GM20431 (cell line): ENCODE measurements around the gene RUNX3.

ENCODE experiments used
- in situ Hi-C: fragments of 300-500 bp; cut with MseI, MboI; formaldehyde crosslinking; loops from one replicate; pipeline ENCODE4 v1.15.0; 2020; ENCODE audit warnings: low sequenced_read_pairs; ENCODE audit not compliant: unreplicated experiment

Gene RUNX3

DNA sequence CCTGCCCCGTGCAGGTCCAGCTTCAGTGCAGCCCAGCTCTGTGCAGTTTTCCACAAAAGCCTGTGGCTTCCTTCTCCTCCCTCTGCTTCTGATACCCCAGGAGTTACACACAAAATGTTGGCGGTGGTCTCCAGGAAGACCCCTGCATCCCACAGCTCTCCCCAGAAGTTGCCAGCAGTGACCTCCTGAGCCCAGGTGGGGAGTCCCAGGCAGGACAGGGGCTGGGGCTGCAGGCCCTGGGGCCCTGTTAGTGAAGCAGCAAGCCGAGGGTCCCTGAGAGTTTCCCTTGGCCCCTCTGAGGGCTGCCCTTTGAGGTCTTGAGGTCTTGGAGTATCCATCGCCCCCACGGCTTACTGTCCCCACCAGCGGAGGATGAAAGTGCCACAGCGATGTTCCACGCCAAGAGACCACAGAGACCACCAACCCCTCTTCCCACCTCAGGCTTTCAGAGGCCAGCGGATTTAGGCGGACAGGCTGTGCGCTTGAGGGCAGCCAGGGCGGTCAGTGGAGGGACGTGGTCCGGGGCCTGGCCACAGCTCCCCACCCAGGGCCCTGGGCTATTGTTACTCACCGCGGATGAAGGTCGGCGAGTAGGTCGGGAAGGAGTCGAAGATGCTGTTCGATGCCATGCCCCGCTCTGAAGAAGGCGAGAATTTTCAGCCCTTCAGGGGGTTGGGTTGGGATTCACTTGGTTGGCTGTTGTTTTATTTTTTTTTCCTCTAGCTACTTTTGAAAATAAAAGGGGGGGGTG, 34.0 kb upstream of the RUNX3 start:
- in situ Hi-C loops, result loop anchor here (10.0 kb wide), 1 partner anchor 71 kb away; no protein-coding TSS in a partner anchor

DNA sequence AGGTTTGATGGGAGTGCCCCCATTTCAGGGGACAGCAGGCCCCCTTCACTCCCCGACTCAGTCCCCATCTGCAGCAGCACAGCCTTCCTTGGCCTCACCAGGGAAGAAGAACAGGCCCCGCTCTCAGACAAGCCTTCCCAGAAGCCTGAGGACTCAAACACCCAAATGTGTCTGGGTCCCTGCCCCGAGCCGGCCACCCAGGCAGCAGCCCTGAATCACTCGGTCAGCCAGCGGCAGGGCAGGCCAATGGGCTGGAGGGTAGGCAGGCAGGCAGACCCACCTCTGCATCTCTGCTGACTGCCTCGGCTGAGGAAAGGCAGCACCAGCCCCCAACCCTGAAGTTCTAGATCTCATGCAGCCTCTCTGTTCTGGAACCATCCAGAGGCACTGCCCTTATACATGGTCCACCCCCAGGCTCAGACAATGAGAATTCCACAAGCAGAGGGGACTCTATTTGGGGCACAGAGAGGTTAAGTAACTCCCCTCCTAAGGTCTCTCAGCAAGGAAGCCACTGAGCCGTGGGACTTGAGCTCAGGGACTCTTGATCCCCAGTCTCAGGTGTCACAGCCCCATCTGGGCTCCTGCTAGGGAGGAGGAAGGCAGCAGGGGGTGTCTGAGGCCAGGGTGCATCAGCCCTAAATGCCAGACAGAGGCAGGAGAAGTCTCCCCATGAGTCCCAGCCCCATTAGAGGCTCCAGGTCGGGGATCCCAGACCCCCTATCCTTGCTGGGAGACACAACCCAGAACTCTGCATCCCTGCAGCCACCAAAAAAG, 33.2 kb upstream of the RUNX3 start:
- in situ Hi-C loops, result loop anchor here (10.0 kb wide), 1 partner anchor 72 kb away; no protein-coding TSS in a partner anchor

DNA sequence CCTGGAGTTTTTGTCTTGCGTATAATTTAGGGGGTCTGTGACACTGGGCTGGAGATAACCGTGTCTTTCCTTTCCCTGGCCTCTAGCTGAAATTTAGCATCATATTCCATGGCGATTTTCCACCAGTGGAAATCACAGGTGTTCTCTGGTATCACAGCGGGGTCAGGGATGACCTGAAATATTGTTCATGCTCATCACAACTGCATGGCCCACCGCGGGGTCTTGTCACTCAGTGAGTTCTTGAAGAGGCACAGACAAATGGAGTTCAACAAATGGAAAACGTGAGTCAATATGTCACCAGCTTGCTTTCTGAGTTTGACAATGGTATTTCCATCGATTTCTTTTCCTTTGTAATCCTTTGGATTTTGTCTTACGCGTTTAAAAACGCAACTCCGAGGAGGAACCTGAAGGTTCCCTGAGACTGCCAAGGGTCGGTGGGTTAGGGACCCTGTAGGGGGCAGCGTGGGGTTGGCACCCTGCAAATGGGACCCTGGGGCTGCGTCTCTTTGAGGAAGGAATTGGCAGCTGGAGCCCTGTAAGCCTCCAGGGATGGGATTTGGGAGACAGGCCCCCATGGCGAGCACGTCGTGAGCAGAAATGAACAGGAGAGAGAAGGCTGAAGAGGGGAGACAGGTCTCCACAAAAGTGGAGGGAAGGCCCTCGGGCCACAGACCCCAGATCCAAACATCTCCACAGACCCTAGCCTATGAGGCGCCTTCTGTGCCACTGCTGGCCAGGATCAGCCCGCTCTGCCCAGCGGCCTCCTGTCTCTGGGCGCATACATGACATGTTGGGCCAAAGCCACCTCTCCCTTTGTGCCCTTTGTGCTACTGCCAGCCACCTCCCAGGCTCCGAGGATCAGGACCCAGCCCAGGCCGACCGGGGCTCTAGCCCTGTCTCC, 32.1 kb upstream of the RUNX3 start:
- in situ Hi-C loops, result loop anchor here (10.0 kb wide), 1 partner anchor 73 kb away; no protein-coding TSS in a partner anchor

DNA sequence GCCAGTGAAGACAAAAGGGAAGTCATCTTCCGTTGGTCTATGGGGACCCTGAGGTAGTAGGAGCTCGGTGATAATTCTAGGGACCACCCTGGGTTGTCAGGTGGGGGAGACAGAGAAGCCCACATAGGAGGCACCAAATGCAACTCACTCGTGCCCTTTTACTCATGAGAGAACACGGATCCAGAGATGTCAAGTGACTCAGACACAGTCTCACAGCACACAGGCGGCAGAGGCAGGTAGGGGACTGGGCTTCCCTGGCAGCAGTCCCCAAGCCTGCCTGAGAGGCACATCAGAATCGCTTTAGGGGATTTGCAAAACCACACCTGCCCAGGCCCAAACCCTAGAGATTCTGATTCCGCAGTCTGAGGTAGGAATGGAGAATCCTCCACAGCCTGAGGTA, 31.3 kb upstream of the RUNX3 start:
- in situ Hi-C loops, result loop anchor here (10.0 kb wide), 1 partner anchor 73 kb away; no protein-coding TSS in a partner anchor

DNA sequence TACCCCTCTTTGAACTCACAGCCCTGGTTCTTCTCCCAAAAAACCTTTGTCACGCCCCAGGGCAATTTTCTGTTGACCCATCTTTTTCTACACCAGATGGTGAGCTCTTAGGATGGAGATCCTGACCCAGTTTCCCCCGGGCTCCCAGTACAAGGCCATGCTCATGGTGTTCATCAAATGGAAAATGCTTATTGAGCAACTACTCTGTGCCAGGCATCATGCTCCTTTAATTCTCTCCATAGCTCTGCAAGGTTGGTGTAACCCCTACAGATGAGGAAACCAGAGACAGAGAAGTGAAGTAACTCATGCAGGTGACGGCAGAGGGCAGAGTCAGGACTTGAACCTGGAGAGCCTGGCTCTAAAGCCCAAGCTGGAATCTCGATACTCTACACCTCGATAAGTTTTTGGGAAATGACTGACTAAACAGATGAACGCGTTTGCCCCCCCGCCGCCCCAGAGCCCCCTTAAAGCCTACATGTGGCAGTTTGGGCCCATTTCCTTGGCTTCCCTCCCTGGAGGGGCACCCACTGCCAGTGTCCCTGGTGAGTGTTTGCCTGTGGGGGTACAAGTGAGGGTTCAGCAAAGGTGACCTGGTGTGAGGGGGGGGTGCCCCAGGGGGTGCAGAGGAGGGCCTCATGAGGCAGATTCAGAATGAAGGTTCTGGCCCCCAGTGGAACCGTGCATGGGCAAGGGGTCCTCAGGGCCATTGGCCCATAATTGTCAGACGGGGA, 30.2 kb upstream of the RUNX3 start:
- in situ Hi-C loops, result loop anchor here (10.0 kb wide), 1 partner anchor 75 kb away; no protein-coding TSS in a partner anchor

DNA sequence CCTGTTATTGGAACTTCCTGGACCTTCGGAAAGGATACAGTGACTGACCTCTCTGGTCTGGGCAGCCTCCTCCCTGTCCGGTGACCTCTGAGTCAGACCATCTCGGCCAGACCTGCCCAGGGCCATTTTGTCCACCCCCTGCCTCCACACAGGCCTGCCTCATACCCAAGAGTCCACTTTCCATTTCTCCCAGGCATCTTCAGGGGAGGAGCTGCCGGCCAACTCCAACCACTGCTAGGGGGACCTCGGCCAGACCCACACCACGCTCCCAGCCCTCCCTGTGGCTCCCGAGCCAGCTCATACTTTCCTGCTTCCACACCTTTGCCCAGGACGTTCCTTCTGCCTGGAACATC, 29.5 kb upstream of the RUNX3 start:
- in situ Hi-C loops, result no loop called here

DNA sequence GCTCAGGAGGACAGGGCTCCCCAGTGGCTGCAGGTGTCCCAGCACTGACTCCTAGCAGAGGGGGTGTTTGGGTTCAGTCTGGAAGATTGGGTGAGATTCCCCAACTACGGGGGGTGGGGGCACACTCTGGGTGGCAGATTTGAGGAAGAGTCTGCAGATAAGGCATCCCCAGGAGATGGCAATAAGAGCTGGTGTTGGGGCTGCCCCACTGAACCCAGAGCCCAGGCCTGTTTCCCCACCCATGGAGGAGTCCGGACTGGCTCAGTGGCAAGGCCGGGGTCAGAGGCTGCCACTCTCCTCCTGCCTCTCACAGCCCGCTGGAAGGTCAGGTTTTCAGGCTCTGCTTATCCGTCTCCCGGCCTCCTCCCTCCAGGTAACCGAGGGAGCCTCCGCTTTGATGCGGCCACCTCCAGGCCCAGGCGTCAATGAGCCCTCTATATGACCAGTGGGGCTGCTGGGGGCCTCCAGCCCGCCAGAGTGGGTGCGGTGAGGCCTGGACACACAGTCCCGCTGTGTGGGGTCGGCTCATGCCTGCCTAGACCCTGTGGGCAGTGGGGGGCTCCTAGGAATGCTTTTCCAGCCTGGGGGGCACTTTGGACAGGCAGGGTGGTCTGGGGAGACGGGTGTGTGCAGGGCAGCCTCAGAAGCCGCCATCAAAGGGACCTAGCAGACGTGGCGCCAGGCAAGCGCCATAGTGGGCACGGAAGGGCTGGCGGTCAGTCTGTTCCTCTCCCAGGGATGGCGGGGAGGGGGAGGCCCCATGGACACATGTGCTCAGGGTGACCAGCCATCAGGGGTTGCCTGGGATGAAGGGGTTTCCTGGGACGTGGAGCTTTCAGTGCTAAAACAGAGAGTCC, 28.9 kb upstream of the RUNX3 start:
- in situ Hi-C loops, result no loop called here

DNA sequence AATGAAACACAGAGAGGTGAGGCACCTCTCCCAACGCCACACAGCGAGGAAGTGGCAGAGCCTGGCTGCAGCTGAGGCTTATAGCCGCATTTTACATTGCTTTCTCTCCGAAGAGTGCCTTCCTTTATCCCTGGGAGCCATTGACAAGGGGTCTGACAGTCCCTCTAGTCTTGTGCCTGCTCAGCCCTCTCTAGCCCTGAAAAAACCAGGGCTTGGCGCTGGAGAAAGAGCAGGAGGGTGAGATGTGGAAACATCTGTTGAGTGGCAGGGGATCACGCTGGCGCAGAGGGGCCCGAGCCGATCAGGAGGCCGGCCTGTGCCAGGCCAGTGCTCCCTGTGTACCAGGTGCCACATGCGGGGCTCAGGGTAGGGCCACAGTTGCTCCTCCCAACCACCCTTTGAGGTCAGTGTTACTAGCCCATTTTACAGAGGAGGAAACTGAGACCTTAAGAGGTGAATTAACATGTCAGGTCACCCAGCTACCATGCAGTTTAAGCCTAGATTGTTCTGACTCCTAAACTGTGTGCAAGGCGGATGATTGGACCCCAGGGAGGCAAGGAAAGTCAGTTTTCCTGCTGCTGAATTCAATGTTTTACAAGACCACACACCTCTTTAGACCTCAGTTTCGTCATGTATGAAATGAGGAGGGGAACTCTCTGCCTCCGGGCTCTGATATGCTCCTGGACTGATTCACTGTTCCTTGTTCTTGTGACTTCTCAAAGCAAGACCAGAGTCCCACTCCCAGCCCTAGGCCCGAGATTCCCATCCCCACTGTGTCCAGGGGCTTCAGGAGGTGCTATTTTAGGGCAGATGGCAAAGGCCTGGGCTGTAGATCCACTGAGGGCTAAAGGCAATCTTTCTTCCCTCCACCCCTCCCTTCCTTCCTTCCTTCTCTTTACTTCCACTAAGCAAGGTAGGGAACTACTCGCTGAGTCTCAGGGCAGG, 28.0 kb upstream of the RUNX3 start:
- in situ Hi-C loops, result no loop called here

DNA sequence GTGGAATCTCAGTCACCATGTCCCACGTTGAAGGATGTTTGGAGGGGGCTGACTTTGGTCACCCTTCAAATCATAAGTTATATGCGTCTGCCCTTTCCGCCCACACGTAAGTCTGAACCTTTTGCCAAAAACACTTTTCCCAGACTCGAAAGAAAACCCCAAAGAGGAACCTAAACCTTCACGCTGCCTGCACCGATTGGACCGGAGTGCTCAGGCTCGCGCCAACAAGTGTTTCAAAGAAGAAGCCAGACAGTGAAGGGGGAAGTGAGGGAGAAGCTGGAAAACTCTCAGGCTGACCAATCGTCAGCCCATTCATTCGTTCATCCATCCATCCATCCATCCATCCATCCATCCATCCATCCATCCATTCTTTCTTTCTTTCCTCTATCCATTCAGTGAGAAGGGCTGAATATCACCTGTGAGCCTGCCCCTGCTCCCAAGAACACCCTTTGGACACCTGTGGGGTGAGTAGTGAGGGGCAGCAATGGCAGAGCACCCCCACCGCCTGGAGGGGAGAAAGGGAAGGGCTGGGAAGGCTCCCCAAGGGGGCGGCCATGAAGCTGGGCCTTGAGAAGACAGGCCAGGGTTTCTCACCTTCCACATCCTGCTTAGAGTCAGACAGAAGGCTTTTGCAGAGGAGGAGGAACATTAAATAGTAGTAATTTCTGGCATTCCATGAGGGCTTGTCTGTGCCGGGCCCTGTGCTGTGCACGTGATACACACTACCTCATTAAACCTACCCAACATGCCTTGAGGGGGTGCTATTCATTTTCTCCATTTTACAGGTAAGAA, 27.1 kb upstream of the RUNX3 start:
- in situ Hi-C loops, result no loop called here

DNA sequence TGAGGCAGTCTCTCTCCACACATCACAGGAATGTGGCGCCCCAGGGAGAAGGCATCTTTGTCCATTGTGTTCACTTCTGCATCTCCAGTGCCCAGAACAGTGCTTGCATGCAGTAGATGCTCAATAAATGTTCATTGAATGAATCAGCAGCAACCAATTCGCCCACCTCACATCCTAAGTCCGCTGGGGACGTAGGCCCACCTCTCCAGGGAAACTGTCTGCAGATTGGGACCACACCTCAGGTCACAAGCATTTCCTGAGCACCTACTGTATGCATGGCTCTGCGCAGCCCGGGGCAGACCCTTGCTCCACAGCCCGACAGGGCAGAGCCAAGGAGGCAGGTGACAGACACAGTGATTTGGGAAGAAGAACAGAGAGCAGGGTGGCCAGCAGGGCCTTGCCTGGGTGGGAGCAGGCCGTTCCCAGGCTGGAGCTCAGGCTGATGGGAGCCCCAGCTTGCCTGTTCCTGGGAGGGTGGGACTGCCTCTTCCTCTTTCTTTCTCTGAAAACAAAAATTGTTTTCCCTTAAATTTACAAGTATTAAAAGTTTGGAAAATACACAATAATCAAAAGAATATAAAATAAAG, 25.8 kb upstream of the RUNX3 start:
- in situ Hi-C loops, result no loop called here

DNA sequence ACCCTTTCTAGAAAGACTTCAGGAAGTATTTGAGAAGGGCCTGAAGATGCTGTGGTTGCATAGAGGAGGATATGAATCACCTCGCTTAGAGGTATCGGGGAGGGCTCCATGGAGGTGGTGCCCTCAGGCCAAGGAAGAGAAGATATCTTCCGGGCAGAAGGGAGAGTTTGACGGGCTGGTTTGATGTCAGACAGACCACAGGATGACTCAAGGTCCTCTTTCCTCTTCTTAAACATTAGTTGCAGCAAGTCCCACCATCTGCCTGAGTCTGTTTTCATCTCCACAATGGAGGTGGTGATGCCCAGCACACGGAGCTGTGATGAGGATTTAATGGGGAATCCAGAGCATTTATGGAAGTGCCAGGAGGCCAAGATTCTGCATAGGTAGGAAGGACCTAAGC, 25.1 kb upstream of the RUNX3 start:
- in situ Hi-C loops, result no loop called here

DNA sequence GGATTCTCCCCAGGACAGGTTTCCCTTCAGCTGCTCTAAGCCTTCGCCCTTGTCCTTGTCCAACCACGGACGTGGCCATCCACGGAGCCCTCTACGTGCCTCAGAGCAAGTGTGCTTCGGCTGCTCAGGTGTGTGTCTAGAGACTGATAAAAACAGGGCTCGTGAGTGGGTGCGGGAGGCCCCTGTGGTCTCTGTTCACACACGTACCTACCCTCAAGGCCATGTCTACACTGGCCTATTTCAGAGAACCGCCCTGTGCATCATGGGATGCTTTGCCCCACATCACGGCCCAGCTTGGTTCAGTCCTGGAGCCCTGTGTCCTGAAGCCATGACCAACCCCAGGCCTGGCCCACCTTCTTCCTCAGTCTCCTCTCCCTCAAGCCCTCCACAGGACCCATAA, 24.6 kb upstream of the RUNX3 start:
- in situ Hi-C loops, result no loop called here

DNA sequence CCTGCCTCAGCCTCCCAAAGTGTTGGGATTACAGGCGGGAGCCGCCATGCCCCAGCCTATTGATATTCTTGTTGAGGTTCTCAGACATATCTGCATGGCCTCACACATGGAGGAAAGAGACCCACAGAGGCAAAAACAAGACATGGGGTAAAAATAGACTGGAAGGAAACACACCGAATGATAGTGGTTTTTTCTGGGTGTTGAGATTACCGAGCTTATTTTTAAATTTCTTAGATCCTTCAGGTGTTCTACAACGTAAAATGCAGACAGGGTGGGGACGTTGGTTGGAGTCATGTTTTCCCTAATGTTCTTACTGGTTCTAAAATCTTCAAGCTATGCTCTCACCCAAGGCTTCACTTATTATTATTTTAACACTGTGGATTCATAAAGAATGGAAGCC, 23.9 kb upstream of the RUNX3 start:
- in situ Hi-C loops, result no loop called here

DNA sequence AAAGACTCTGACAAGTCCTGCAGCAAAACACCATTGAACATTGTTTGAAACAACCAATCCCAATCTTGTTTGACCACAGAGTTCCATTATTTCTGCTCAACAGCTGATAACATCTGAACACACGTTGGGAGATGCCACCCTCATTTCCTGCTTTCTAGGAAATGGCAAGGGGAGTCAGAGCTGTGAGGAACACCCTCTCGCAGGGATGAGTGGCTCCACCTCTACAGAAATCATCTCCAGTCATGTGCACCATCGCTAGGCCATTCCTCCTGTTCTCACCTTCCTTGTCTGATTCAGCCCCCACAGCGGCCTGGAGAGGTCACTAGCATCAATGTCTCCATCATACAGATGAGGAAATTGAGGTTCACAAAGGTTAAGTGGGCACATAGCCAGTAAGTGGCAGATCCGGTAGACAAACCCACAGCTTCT, 22.4 kb upstream of the RUNX3 start:
- in situ Hi-C loops, result no loop called here

DNA sequence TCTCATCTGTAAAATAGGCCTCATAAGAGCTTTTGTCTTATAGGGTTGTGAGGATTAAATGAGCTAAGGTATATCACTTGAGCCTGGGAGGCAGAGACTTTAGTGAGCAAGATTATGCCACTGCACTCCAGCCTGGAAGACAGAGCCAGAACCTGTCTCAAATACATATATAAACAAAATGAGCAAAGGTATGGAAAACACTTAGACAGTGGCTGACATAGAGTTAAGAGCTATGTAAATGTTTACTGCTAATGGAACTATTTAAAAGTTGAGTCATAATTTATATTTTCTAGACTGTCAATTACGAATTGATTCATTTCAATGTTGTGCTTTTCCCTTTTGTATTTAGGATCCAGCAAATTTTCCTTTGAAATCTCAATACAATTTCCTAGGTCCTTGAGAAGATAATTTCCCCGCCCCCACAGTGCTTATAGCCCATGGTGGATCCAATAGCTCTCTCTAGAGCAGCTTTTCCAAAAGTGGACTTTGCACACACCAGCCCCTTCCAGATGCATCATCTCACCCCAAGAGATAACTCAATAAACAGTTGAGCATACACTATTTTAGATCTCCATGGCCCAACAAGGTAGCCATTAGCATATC, 21.8 kb upstream of the RUNX3 start:
- in situ Hi-C loops, result no loop called here

DNA sequence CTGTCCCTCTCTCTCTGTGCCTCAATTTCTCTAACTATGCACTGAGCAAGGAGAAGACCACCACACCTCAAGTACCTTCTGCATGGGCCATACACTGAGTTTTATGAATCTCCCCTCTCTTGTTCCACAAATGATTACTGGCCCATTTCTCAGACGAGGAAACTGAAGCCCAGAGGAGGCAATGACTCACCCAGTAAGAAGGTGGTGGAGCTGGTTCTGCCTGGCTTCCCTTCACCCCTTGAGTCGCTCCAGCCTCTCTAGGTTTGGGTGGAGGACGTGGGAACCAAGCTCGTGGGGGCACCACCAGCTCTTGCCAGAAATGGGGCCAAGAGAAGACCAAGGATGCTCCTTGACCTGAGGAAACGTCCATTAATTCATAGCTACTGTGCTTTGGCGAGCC, 21.3 kb upstream of the RUNX3 start:
- in situ Hi-C loops, result no loop called here
